HFF-Myc (cell line): ENCODE data around the gene PPP6R3.

Experiments
- DNase-seq: peaks from one replicate; pipeline ENCODE4 v3.0.0-alpha.2; 2011; ENCODE audit warnings: low read depth; ENCODE audit errors: extremely low read depth
- H3K4me3 ChIP-seq: replicated peaks from 2 replicates; pipeline ENCODE4 v1.5.1; 2011; ENCODE audit warnings: low read depth, mild to moderate bottlenecking, control low read depth, low read length
- CTCF ChIP-seq: IDR thresholded peaks from 2 replicates; pipeline ENCODE4 v1.5.1; 2012; ENCODE audit warnings: mild to moderate bottlenecking, low read depth, low read length, control low read depth; ENCODE audit errors: missing control alignments

PPP6R3 gene

GRCh38 chr11:68549789-68550484 is 89.4 kb downstream of the PPP6R3 start:
- H3K4me3 ChIP-seq: no peak overlapping the region
- DNase-seq: no peak
- TF ChIP-seq CTCF: no peak

- no peak overlapping the region for H3K4me3 ChIP-seq
- no peak for DNase-seq
- TF ChIP-seq CTCF: no peak
Measured at GRCh38 chr11:68550485-68550817, 89.9 kb downstream of the PPP6R3 start.

- no peak overlapping the region for H3K4me3 ChIP-seq
- DNase-seq: no peak
- TF ChIP-seq CTCF: no peak
Measured at GRCh38 chr11:68551223-68551622, 90.7 kb downstream of the PPP6R3 start.

- no peak overlapping the region for H3K4me3 ChIP-seq
- TF ChIP-seq CTCF: no peak
- DNase-seq: no peak
Measured at GRCh38 chr11:68551777-68552176, 91.2 kb downstream of the PPP6R3 start.

GRCh38 chr11:68552542-68552941 is 92.0 kb downstream of the PPP6R3 start:
- no peak for DNase-seq
- H3K4me3 ChIP-seq: no peak overlapping the region
- TF ChIP-seq CTCF: no peak

- TF ChIP-seq CTCF: no peak
- no peak overlapping the region for H3K4me3 ChIP-seq
- no peak for DNase-seq
Measured at GRCh38 chr11:68560216-68560615, 99.7 kb downstream of the PPP6R3 start.

- DNase-seq: no peak
- no peak overlapping the region for H3K4me3 ChIP-seq
- no peak for TF ChIP-seq CTCF
Measured at GRCh38 chr11:68563454-68563853, 102.9 kb downstream of the PPP6R3 start.
